GM21367 (cell line): ENCODE data around the gene QSER1.
A peak's percentile ranks its signal among the peaks of the same experiment; 100 is the strongest.

Experiments
- ATAC-seq: cut with Tn5 transposase; IDR thresholded peaks from one replicate; pipeline ENCODE4 v1.9.1; 2021; ENCODE audit not compliant: unreplicated experiment

The QSER1 gene

GRCh38 chr11:32890843-32891656 lies 1.6 kb upstream of the QSER1 start:
- no peak for ATAC-seq

DNA sequence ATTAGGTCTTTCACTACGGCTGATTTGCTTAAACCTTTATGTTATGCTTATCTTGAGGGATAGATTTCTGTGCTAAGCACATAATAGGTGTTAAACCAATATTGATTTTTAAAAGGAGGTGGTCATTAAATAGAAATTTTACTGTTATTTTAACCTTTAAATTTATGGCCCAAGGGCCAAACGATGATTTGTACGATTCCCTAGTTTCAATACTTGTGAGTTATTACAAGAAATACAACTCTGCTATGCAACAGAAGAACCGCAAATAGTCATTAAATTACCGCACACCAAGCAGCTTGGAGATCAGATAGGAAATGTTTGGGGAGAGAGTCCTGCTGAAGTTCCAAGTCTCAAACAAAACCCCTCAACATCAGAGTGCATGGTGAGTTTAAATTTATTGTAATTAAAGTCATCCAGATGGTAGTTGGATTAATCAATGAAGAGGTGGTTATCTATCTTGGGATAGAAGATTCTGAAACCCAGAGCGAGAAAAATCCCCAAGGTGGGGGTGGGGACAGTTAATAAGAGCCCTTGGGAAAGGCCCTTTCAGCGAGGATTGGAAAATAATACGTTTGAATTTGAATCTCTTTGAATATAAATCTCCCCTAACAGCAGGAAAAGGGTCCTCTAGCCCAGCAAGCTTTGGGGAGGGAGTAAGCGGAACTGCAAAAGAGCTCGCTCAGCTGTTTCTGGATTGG lies 805 bp upstream of the QSER1 start:
- peak; percentile 18 for ATAC-seq

DNA sequence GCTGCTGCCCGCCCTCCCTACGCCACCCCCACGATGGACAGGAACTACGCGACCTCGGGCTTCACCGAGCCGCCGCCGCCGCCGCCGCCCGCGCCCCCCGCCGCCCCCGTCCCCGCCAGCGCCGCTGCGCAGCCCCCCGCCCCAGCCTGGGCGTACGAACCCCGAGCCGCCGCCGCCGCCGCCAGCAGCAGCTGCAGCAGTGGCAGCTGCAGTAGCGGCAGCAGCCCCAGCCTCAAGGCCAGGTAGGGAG lies 407 bp downstream of the QSER1 start:
- ATAC-seq, result no peak

DNA sequence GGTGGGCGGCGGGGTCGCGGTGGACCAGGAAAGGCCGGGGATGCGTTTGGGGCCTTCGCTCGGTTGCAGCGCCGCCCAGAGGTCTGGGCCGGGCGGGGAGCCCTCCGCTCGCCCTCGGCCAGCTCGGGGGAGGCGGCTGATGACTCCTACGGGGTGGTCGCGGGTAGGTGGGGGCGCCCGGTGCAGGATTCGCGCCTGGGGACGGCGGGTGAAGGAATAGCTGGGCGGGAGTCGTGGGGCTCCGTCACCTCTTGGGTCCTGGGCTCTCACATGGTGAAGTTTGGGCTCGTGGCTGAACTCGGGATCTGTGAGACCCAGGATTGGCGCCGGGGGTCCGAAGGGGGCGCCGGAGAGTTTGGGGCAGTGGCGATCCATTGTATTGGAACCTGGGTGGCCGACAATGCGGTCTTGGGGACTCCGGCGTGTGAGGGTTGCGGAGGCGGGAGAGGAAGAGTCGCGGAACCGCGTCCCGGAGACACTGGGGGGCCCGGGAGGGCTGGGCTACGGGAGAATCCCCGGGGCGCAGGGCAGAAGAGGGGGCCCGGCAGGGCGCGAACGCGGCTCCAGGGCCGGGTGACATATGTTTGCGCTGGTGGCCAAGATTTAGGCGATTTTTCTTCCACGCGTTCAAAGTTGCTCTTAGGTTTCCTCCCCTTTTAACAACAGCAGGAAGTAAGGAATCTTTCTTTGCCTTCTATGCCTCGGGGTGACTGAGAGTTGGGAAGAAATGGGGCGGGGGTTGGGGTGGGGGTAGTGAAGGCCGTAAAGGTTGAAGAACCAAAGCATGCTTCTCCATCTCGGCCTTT lies 935 bp downstream of the QSER1 start:
- peak; percentile 25 for ATAC-seq

GRCh38 chr11:32894149-32894827 lies 1.7 kb downstream of the QSER1 start:
- no peak for ATAC-seq

GRCh38 chr11:32894921-32895320 lies 2.3 kb downstream of the QSER1 start:
- no peak for ATAC-seq

GRCh38 chr11:32895471-32895870 lies 2.9 kb downstream of the QSER1 start:
- ATAC-seq, result no peak

DNA sequence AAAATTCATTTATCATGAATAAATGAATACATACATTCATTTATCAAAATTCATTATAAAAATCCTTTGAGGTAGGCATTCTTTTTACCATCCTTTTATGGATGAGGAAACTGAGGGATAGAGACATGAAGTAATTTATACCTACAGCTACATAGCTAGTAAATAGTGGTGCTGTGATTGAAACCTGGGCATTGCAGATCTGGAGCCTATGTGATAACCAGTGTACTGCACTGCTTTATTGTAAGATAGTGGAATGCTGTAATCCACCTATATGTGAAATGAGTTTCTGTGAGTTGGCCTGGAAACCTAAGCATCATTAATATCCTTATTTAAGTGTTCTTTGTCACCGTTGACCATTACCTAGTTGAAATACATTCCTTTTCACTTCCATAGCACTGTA lies 4.5 kb downstream of the QSER1 start:
- ATAC-seq, result no peak

GRCh38 chr11:32899438-32899837 lies 6.8 kb downstream of the QSER1 start:
- peak; percentile 59 for ATAC-seq

- no peak for ATAC-seq
These were observed 9.6 kb downstream of the QSER1 start for GRCh38 chr11:32902089-32902665.

- no peak for ATAC-seq
These were observed 12.5 kb downstream of the QSER1 start for GRCh38 chr11:32905028-32905667.

GRCh38 chr11:32908619-32909018 lies 16.0 kb downstream of the QSER1 start:
- no peak for ATAC-seq

DNA sequence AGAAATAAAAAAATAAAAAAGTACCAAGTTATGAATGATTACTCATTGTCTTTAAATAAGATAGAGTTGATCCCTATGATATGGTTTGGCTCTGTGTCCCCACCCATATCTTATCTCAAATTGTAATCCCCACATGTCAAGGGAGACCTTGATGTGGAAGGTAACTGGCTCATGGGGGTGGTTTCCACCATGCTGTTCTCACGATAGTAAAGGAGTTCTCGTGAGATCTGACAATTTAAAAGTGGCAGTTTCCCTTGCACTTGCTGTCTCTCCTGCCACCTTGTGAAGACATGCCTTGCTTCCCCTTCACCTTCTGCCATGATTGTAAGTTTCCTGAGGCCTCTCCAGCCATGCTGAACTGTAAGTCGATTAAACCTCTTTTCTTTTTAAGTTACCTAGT lies 18.8 kb downstream of the QSER1 start:
- ATAC-seq, result no peak

GRCh38 chr11:32913445-32913844 lies 20.8 kb downstream of the QSER1 start:
- no peak for ATAC-seq

DNA sequence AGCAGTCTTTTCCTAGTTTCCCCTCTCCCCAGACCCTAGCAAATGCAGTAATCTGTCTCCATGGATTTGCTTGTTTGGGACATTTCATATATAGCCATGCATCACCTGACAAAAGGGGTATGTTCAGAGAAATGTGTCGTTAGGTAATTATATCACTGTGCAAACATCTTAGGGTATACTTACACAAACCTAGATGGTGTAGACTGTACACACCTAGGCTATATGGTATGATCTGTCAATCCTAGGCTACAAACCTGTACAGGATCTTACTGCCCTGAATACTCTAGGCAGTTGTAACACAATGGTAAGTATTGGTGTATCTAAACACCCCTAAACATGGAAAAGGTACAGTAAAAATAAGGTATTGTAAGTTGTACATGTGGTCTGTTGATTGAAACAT lies 23.8 kb downstream of the QSER1 start:
- ATAC-seq, result no peak

DNA sequence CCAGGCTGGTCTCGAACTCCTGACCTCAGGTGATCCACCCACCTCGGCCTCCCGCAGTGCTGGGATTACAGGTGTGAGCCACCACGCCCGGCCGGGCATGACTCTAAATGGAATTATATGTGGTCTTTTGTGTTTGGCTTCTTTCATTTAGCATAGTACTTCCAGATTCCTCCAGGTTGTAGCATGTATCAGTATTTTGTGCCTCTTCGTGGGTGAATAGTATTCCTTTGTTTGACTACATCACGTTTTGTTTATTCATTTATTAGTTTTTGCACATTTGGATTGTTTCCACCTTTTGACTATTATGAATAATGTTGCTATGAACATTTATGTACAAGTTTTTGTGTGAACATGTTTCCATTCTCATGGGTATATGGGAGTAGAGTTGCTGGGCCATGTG lies 24.4 kb downstream of the QSER1 start:
- no peak for ATAC-seq

GRCh38 chr11:32918427-32918826 lies 25.8 kb downstream of the QSER1 start:
- no peak for ATAC-seq

DNA sequence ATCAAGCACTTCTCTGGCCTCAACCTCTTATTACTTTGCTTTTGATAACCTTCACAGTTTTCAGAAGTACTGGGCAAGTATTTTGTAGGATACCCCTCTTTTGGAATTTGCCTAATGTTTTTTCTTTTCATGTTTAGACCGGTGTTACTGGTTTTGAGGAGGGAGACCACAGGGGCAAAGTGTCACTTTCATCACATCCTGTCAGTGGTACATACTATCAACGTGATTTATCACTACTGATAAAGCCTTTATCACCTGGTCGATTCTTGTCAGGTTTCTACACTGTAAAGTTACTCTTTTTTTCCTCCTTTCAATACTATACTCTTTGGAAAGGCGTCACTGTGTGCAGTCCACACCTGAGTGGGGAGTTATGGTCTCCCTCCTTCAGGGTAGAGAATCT lies 26.7 kb downstream of the QSER1 start:
- no peak for ATAC-seq

DNA sequence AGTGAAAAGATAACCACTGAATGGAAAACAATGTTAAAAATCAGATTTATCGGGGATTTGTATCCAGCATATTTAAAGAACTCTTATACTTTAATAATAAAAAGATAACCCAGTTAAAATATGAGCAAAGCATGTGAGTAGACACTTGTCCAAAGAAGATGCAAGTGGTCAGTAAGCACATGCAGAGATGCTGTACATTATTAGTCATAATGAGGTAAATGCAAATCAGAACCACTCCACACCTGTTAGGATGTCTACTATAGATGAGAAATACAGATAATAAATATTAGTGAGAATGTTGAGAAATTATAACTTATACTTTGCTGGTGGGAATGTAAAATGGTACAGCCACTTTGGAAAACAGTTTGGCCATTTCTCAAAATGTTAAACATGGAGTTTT lies 28.0 kb downstream of the QSER1 start:
- ATAC-seq, result no peak

GRCh38 chr11:32921204-32921603 lies 28.6 kb downstream of the QSER1 start:
- ATAC-seq, result no peak

DNA sequence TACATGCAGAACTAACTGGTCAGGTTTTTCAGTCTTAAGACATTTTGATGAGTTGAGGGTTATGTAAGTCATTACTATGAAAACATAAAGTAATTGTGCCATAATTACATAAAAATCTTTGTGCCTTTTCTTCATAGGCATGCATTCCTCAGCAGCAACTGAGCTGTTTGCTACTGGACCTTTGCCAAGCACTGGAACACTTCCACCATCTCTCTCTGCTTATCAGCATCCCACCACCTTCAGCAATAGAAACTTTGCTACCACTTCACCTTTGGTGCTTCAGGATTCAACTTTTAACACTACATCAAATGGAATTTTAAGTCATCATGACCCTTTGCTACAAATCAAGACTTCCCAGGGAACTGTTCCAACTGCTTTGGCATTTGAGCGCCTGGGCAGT lies 39.0 kb downstream of the QSER1 start:
- no peak for ATAC-seq
